Smooth muscle cell of trachea (primary cell): ENCODE data around the gene TRPV5. TPM values are rescaled to one million over a fixed set of nuclear protein-coding genes. Genes with fewer than 3 reads are reported as not detected.

ENCODE experiments used
- total RNA-seq: library from RNA; depleted of rRNA; stranded (reverse); fragments of >200 nt; gene quantifications from 2 replicates; pipeline ENCODE4 v1.2.1, GENCODE V29; 2014

Gene TRPV5
- not detected in 2 replicates for total RNA-seq

DNA sequence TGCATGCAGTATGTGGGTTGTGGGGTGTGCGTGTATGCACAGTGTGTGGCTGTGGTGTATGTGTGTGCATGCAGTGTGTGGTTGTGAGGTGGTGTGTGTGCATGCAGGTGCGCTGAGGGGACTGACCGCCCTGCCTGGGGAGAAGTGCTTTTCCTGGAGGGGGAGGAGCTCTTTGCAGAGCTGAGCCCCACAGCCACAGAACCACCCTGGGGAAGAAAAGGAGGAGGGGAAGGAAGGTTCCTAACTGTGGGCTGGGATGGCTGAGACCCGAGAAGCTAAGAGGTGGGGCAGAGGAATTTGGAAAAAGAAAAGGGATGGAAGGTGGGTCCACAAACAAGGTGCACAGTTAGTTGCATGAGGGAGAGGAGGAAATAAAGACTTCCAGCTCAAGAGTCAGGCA, at the start of gene TRPV5:
Gene TRPV5 (minus strand): TSS at position 123 of the 400 bp plus-strand sequence. CDS start 287 bp downstream, outside the sequence.

DNA sequence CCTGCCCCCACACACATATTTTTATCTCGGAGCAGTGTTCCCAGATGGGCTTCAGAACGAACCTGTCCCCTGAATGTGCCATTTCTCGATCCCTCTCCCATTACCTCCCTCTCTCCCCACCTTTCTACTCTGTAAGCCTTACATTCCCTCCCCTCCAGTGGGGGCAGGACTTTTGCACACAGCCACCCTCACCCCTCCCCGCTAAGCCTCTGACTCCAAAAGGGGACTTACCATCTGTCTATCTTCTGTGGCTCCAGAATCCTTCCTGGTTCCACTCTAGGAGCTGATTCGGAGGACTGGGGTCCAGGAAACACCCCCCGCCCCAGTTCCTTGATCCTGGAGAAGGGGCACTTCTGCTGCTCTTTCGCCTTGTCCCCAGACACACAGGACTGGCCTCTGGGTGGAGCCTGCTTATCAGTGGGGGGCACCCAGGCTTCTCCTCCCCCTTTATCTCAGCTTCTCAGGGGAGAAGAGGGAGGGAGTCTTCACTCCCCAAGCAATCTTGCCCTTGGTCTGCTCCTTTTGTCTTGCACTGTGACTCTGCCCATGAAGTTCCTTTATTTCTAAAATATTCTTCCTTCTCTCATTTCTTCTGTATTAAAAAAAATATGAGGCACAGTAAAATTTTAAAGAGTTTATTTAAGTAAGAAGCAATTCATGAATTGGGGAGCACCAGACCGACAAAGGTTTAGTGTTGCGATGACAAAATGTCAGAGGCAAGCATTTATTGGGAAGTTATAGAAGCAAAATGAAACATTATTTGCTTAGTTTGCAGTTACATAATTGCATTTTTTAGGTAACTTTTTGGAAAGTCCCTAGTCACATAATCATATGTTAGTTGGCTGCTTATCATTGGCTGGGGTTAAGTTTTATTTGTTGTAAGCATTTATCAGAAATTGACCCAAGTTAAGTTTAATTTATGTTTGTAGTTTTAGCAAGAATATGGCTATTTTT, 28.7 kb upstream of the TRPV5 start, which contains the start of gene KEL:
Gene KEL (minus strand): TSS at position 391 of the 954 bp plus-strand sequence. CDS start 157 bp downstream, at position 234.

DNA sequence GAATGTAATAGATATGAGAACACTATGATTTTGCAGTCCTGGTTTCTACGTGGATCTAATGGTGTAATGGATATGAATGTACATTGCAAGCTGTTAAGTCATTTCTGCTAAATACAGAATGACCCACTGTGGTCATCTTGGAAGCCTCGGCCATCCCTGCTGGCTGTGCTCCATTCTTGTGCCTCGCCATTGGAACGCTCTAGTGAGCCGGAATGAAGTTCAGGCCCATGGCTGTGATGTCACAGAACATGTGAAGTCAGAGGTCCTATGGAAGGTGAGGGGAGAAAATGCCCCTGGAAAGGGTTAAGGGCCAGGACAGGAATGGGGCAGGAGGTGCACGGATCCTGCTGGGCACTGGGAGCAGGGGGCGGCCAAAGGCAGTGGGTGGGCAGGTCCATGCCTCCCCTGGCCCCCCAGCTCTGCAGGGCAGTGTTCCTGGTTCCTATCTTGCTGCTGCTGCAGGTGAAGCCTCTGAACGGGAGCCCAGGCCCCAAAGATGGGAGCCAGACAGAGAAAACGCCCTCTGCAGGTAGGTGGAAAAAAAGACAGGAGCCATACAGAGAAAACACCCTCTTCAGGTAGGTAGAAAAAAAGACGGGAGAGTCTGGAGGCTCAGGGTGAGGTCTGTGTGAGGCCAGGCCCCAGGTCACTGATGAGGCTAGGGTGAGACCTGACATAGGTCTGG, 5.8 kb upstream of the TRPV5 start, which contains the start of gene LLCFC1:
Gene LLCFC1 (plus strand): TSS at position 259 of the 685 bp plus-strand sequence. CDS start 138 bp downstream, at position 397.

DNA sequence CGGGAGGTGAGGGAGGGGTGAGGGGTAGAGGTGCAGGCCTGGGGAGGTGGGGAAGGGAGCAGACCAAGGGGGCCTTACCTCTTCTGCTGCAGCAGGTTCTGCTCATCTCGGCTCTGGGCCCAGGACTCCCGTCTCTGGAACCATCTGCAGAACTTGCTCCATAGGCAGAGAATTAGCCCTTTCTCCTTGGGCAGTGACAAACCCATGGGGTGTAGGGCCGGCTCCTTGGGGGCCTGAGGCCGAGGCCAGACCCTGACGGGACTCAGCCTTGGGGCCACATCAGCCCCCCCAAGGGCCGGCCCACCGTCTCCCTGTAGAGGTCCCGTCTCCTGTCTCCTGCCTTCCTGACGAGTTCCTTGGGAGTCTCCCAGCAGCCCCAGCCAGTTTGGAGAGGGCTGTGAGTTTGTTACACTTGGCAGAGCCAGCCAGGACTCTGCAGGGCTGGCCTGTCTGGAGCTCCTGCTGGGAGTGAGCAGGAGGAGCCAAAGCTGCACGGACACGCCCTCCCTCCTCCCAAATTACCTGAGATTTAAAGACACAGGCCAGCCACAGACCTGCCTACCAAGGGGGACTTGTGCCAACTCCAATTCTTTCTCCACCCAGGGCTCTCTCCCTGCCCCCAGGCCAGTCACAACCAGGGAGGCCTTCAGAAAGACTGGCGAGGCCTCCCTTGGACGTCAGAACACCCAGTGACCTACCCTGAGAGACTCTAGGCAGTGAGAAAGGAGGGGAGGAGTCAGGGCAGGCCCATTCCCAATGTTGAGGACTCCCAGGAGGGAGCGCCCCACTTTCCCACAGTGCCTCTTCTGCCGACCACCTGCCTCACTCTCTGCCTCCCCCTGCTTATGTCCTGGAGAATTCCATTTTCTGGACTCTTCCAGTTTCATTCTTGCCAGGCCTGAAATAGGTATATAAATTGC, 48.0 kb downstream of the TRPV5 start, which contains the start of gene TRPV6:
Gene TRPV6 (minus strand): TSS at position 435 of the 920 bp plus-strand sequence.

Other genes with a start within 250 kb of the TRPV5 start
- gene PRSS1, start 184.3 kb downstream of the TRPV5 start, total RNA-seq = not detected in 2 replicates
- not detected in 2 replicates for gene PRSS2, start 162.8 kb downstream of the TRPV5 start, total RNA-seq
- gene EPHB6, start 78.7 kb downstream of the TRPV5 start, total RNA-seq = 1.9 and 8.8 TPM in 2 replicates
- not detected in 2 replicates for gene TRPV6, start 48.0 kb downstream of the TRPV5 start, total RNA-seq
- not detected in 2 replicates for gene LLCFC1, start 5.7 kb upstream of the TRPV5 start, total RNA-seq
- 0.17 TPM in 1 of 2 replicates, not detected in the other for gene KEL, start 28.6 kb upstream of the TRPV5 start, total RNA-seq
- gene OR9A2, start 93.4 kb upstream of the TRPV5 start, total RNA-seq = not detected in 2 replicates
- gene OR6V1, start 118.6 kb upstream of the TRPV5 start, total RNA-seq = not detected in 2 replicates
- not detected in 2 replicates for gene PIP, start 198.3 kb upstream of the TRPV5 start, total RNA-seq
- gene TAS2R39, start 249.7 kb upstream of the TRPV5 start, total RNA-seq = not detected in 2 replicates